Parathyroid adenoma (tissue), 2 donors: ENCODE measurements around the gene CAPS.

Source experiments
- H2AFZ ChIP-seq: fragments of 300-600 bp; sonication (generic); one replicate; pipeline ENCODE4 v1.7.0; 2017; ENCODE audit warnings: antibody characterized with exemption, mild to moderate bottlenecking
- H3K27ac ChIP-seq: fragments of 300-600 bp; sonication (generic); one replicate; pipeline ENCODE4 v1.7.0; 2017
- H3K27me3 ChIP-seq: fragments of 300-600 bp; sonication (generic); one replicate; pipeline ENCODE4 v1.7.0; 2017; ENCODE audit warnings: low read length; ENCODE audit not compliant: control insufficient read depth, insufficient read depth
- H3K36me3 ChIP-seq: fragments of 300-600 bp; sonication (generic); one replicate; pipeline ENCODE4 v1.7.0; 2017; ENCODE audit warnings: low read length; ENCODE audit not compliant: control insufficient read depth, insufficient read depth
- H3K4me1 ChIP-seq: fragments of 300-600 bp; sonication (generic); one replicate; pipeline ENCODE4 v1.7.0; 2017; ENCODE audit warnings: control low read depth
- H3K4me2 ChIP-seq: fragments of 300-600 bp; sonication (generic); one replicate; pipeline ENCODE4 v1.7.0; 2017; ENCODE audit warnings: low read length
- H3K4me3 ChIP-seq: fragments of 300-600 bp; sonication (generic); one replicate; pipeline ENCODE4 v1.7.0; 2017; ENCODE audit warnings: low read depth, low read length
- H3K79me2 ChIP-seq: fragments of 300-600 bp; sonication (generic); one replicate; pipeline ENCODE4 v1.7.0; 2017; ENCODE audit warnings: control low read depth
- H3K9ac ChIP-seq: fragments of 300-600 bp; sonication (generic); one replicate; pipeline ENCODE4 v1.7.0; 2017; ENCODE audit warnings: mild to moderate bottlenecking
- H3K9me3 ChIP-seq: fragments of 300-600 bp; sonication (generic); one replicate; pipeline ENCODE4 v1.7.0; 2017; ENCODE audit warnings: low read length; ENCODE audit not compliant: control insufficient read depth
- TF ChIP-seq, protein P1 (sequence below): fragments of 300-600 bp; sonication (generic); IDR thresholded peaks from one replicate; pipeline ENCODE4 v1.7.0; 2017; ENCODE audit warnings: antibody characterized with exemption, mild to moderate bottlenecking
- donor health status: primary hyperparathyroidism.

CAPS gene

GRCh38 chr19:5936292-5936592 is 22.2 kb downstream of the CAPS start:
- Histone ChIP-seq H3K9ac (no peak overlapping the region), H3K9me3 (no peaks in the 10 kb centered on the region), H3K27me3 (no peaks in the 10 kb centered on the region), H3K4me1 (no peaks in the 10 kb centered on the region), H3K4me3 (no peak overlapping the region), H3K27ac (no peak overlapping the region), H3K4me2 (no peak overlapping the region), H2AFZ (no peak overlapping the region), H3K36me3 (no peaks in the 10 kb centered on the region), H3K79me2 (peaks cover 40% of the 10 kb centered on the region)
- TF ChIP-seq, protein P1, sequence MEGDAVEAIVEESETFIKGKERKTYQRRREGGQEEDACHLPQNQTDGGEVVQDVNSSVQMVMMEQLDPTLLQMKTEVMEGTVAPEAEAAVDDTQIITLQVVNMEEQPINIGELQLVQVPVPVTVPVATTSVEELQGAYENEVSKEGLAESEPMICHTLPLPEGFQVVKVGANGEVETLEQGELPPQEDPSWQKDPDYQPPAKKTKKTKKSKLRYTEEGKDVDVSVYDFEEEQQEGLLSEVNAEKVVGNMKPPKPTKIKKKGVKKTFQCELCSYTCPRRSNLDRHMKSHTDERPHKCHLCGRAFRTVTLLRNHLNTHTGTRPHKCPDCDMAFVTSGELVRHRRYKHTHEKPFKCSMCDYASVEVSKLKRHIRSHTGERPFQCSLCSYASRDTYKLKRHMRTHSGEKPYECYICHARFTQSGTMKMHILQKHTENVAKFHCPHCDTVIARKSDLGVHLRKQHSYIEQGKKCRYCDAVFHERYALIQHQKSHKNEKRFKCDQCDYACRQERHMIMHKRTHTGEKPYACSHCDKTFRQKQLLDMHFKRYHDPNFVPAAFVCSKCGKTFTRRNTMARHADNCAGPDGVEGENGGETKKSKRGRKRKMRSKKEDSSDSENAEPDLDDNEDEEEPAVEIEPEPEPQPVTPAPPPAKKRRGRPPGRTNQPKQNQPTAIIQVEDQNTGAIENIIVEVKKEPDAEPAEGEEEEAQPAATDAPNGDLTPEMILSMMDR: no peak

GRCh38 chr19:5937550-5937949 is 23.5 kb downstream of the CAPS start:
- Histone ChIP-seq H3K79me2 (peaks cover 48% of the 10 kb centered on the region), H3K4me3 (no peak overlapping the region), H3K9me3 (no peaks in the 10 kb centered on the region), H2AFZ (no peak overlapping the region), H3K27me3 (no peaks in the 10 kb centered on the region), H3K4me2 (no peak overlapping the region), H3K4me1 (no peaks in the 10 kb centered on the region), H3K36me3 (no peaks in the 10 kb centered on the region), H3K27ac (no peak overlapping the region), H3K9ac (no peak overlapping the region)
- TF ChIP-seq, protein P1: no peak

- no peaks in the 10 kb centered on the region for H3K9me3 ChIP-seq
- no peaks in the 10 kb centered on the region for H3K27me3 ChIP-seq
- no peak overlapping the region for H3K27ac ChIP-seq
- H3K36me3 ChIP-seq: no peaks in the 10 kb centered on the region
- no peak overlapping the region for H3K9ac ChIP-seq
- H2AFZ ChIP-seq: no peak overlapping the region
- no peak overlapping the region for H3K4me2 ChIP-seq
- H3K4me3 ChIP-seq: no peak overlapping the region
- peaks cover 54% of the 10 kb centered on the region for H3K79me2 ChIP-seq
- no peaks in the 10 kb centered on the region for H3K4me1 ChIP-seq
- TF ChIP-seq, protein P1: no peak
These were observed 26.5 kb downstream of the CAPS start for GRCh38 chr19:5940260-5941208.

DNA sequence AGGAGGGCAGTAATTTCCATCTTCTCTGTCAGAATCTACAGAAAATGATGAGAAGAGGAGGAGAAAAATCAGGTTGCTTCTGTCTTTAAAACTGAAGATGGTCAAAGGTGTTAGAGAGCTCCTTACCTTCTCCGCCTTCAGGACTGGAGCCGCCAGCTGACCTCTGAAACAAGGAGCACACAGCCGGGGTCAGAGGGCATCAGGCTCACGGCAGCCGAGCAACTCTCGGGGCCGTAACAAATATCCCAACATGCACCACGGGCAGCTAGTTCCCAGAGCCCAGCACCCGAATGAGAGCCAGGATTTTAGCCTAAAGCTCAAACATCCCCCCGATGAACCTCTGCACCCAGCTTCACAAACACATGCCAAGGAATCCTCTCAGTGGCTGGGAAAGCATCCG is 27.6 kb downstream of the CAPS start:
- Histone ChIP-seq H3K27me3 (no peaks in the 10 kb centered on the region), H3K79me2 (peaks cover 59% of the 10 kb centered on the region), H3K36me3 (no peaks in the 10 kb centered on the region), H3K9ac (no peak overlapping the region), H3K4me3 (no peak overlapping the region), H3K27ac (no peak overlapping the region), H3K9me3 (no peaks in the 10 kb centered on the region), H3K4me2 (no peak overlapping the region), H2AFZ (no peak overlapping the region), H3K4me1 (no peaks in the 10 kb centered on the region)
- TF ChIP-seq, protein P1: no peak

- H3K36me3 ChIP-seq: no peaks in the 10 kb centered on the region
- H3K27me3 ChIP-seq: no peaks in the 10 kb centered on the region
- H3K27ac ChIP-seq: no peak overlapping the region
- no peak overlapping the region for H3K4me2 ChIP-seq
- TF ChIP-seq, protein P1: no peak
- H3K79me2 ChIP-seq: peaks cover 72% of the 10 kb centered on the region
- no peak overlapping the region for H3K4me3 ChIP-seq
- no peaks in the 10 kb centered on the region for H3K9me3 ChIP-seq
- no peak overlapping the region for H3K9ac ChIP-seq
- H2AFZ ChIP-seq: no peak overlapping the region
- no peaks in the 10 kb centered on the region for H3K4me1 ChIP-seq
These were observed 29.0 kb downstream of the CAPS start for GRCh38 chr19:5943045-5943444.
